Keratinocyte (primary cell): Measurements from ENCODE around the gene FRMPD2.

Source experiments
- EZH2 ChIP-seq: IDR thresholded peaks from one replicate; pipeline ENCODE4 v1.6.1; 2012; ENCODE audit warnings: inconsistent platforms, mild to moderate bottlenecking, low read length, moderate library complexity
- TF ChIP-seq, protein P1 (sequence below), 3 experiments: IDR thresholded peaks in 1 of 3; conservative IDR thresholded peaks in 1 of 3; optimal IDR thresholded peaks in 1 of 3; 2 replicates in 2 of 3; 3 replicates in 1 of 3; pipeline versions ENCODE3 to v1.5.1; 2011; ENCODE audit warnings: low read length in 3 of 3, mild to moderate bottlenecking in 3 of 3, moderate library complexity in 2 of 3, control low read depth in 1 of 3, inconsistent platforms in 1 of 3; ENCODE audit not compliant: insufficient read depth in 2 of 3; ENCODE audit errors: extremely low read depth in 1 of 3

DNA sequence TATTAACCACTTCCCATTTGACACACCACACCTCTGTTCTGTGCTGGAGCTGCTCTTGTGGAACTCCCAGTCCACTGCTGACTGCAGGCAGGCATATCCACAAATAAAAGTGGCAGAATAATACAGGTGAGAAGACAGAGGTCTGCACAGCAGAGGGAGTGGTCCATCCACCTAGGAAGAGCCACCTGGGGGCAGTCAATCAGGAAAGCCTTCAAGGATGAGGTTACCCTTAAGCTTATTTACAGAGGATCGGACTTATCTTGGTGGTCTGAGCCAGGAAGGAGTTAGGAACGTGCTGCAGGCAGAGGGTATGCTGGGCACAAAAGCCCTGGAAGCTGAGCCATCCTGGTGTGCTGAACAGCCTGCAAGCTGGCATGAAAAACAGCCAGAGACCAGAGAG lies 78.7 kb downstream of the FRMPD2 start:
- TF ChIP-seq, protein P1, sequence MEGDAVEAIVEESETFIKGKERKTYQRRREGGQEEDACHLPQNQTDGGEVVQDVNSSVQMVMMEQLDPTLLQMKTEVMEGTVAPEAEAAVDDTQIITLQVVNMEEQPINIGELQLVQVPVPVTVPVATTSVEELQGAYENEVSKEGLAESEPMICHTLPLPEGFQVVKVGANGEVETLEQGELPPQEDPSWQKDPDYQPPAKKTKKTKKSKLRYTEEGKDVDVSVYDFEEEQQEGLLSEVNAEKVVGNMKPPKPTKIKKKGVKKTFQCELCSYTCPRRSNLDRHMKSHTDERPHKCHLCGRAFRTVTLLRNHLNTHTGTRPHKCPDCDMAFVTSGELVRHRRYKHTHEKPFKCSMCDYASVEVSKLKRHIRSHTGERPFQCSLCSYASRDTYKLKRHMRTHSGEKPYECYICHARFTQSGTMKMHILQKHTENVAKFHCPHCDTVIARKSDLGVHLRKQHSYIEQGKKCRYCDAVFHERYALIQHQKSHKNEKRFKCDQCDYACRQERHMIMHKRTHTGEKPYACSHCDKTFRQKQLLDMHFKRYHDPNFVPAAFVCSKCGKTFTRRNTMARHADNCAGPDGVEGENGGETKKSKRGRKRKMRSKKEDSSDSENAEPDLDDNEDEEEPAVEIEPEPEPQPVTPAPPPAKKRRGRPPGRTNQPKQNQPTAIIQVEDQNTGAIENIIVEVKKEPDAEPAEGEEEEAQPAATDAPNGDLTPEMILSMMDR (optimal IDR thresholded peaks at IDR 0.05 in 1 of 3, IDR thresholded peaks at IDR 0.05 in 1 of 3, conservative IDR thresholded peaks at IDR 0.05 in 1 of 3; ENCODE audit: extremely low read depth in 1 of 3, insufficient read depth in 2 of 3, low read length in 3 of 3) = no peak
- TF ChIP-seq EZH2 = no peak
